ENCODE data around the gene WTAP.
"Not testable (repeated sequence)": the region's sequence is repeated elsewhere in the genome, so short reads cannot be mapped to it uniquely, and the experiment has no call there.

GRCh38 chr6:159733395-159733794 is 6.1 kb downstream of the WTAP start:
- TF ChIP-seq POLR2A, CTCF (IDR thresholded peaks at IDR 0.05): not testable (repeated sequence)
